Superior temporal gyrus (tissue), 1 donor: Measurements from ENCODE around the gene DSTN.

Experiments
- DNase-seq: peaks from one replicate; pipeline ENCODE4 v3.0.0-alpha.2; 2016; ENCODE audit errors: extremely low spot score

DSTN gene

GRCh38 chr20:17569616-17570346 lies at the start of gene DSTN:
Gene DSTN (plus strand): TSS chr20:17570075. CDS start chr20:17570209, 134 bp downstream.
- DNase-seq, result peak; percentile 90

GRCh38 chr20:17520583-17520982 lies 49.3 kb upstream of the DSTN start:
- DNase-seq, result no peak

GRCh38 chr20:17522528-17522927 lies 47.3 kb upstream of the DSTN start:
- DNase-seq, result no peak

- no peak for DNase-seq
Observed at GRCh38 chr20:17523326-17523725, 46.5 kb upstream of the DSTN start.

GRCh38 chr20:17524560-17524959 lies 45.3 kb upstream of the DSTN start:
- no peak for DNase-seq

GRCh38 chr20:17525132-17525531 lies 44.7 kb upstream of the DSTN start:
- no peak for DNase-seq

GRCh38 chr20:17525650-17526049 lies 44.2 kb upstream of the DSTN start:
- peak; percentile 42 for DNase-seq

- no peak for DNase-seq
Observed at GRCh38 chr20:17529586-17529985, 40.3 kb upstream of the DSTN start.

GRCh38 chr20:17530153-17530552 lies 39.7 kb upstream of the DSTN start:
- no peak for DNase-seq

- peak; percentile 44 for DNase-seq
Observed at GRCh38 chr20:17530716-17531664, 38.9 kb upstream of the DSTN start, which contains the start of gene BFSP1. Gene BFSP1 (minus strand): TSS chr20:17531379. CDS start chr20:17531329, 50 bp downstream.

- DNase-seq, result no peak
Observed at GRCh38 chr20:17531665-17532025, 38.2 kb upstream of the DSTN start.

GRCh38 chr20:17533396-17533795 lies 36.5 kb upstream of the DSTN start:
- no peak for DNase-seq

- no peak for DNase-seq
Observed at GRCh38 chr20:17534077-17534476, 35.8 kb upstream of the DSTN start.

- peak; percentile 83 for DNase-seq
Observed at GRCh38 chr20:17536944-17537444, 32.9 kb upstream of the DSTN start.

GRCh38 chr20:17537959-17538358 lies 31.9 kb upstream of the DSTN start:
- no peak for DNase-seq

GRCh38 chr20:17538517-17539170 lies 31.2 kb upstream of the DSTN start:
- DNase-seq, result no peak

- no peak for DNase-seq
Observed at GRCh38 chr20:17541596-17541995, 28.3 kb upstream of the DSTN start.

- DNase-seq, result no peak
Observed at GRCh38 chr20:17541996-17542395, 27.9 kb upstream of the DSTN start.

- DNase-seq, result no peak
Observed at GRCh38 chr20:17542481-17542880, 27.4 kb upstream of the DSTN start.

- DNase-seq, result no peak
Observed at GRCh38 chr20:17542993-17543412, 26.9 kb upstream of the DSTN start.

GRCh38 chr20:17543531-17544131 lies 26.2 kb upstream of the DSTN start:
- DNase-seq, result no peak

- DNase-seq, result no peak
Observed at GRCh38 chr20:17545127-17545526, 24.7 kb upstream of the DSTN start.
